OCI-LY1 (cell line): ENCODE results near the gene PSTPIP2.

Experiments
- EZH2 ChIP-seq: fragments of 200-600 bp; sonication (generic), shearing (Covaris generic); IDR thresholded peaks from 2 replicates; pipeline ENCODE4 v1.8.0; 2017; ENCODE audit warnings: borderline replicate concordance, mixed run types, mild to moderate bottlenecking, antibody characterized with exemption, low read length, moderate library complexity, mixed read lengths
- TF ChIP-seq, protein P1 (sequence below): fragments of 200-600 bp; sonication (generic), shearing (Covaris generic); IDR thresholded peaks from 2 replicates; pipeline ENCODE4 v1.5.1; 2017; ENCODE audit warnings: mild to moderate bottlenecking, antibody characterized with exemption, low read length, moderate library complexity, mixed read lengths

DNA sequence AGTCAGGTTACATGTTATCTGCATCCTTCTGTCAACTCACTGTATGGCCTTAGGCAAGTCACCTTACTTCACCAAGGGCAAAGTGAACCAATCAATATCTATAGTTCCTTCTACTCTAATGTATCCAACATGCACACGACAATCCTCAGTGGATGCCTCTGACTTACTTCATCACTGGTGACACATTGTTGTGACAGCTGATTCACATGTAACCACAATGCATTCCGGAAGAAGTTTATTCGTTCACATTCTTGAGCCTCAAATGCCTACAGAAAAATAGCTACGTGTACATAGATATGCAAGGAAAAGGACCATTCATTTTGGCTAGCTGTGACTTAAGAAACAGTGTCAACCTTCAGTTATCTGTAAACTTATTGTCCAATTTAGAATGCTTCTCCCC is 78.6 kb downstream of the PSTPIP2 start:
- TF ChIP-seq, protein P1, sequence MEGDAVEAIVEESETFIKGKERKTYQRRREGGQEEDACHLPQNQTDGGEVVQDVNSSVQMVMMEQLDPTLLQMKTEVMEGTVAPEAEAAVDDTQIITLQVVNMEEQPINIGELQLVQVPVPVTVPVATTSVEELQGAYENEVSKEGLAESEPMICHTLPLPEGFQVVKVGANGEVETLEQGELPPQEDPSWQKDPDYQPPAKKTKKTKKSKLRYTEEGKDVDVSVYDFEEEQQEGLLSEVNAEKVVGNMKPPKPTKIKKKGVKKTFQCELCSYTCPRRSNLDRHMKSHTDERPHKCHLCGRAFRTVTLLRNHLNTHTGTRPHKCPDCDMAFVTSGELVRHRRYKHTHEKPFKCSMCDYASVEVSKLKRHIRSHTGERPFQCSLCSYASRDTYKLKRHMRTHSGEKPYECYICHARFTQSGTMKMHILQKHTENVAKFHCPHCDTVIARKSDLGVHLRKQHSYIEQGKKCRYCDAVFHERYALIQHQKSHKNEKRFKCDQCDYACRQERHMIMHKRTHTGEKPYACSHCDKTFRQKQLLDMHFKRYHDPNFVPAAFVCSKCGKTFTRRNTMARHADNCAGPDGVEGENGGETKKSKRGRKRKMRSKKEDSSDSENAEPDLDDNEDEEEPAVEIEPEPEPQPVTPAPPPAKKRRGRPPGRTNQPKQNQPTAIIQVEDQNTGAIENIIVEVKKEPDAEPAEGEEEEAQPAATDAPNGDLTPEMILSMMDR, result no peak
- TF ChIP-seq EZH2, result no peak
